ENCODE results near the gene PNMT. TPM values are rescaled to one million over a fixed set of nuclear protein-coding genes. Genes with fewer than 3 reads are reported as not detected.

The PNMT gene
- total RNA-seq, 1 experiment from 2014 or later: not detected

DNA sequence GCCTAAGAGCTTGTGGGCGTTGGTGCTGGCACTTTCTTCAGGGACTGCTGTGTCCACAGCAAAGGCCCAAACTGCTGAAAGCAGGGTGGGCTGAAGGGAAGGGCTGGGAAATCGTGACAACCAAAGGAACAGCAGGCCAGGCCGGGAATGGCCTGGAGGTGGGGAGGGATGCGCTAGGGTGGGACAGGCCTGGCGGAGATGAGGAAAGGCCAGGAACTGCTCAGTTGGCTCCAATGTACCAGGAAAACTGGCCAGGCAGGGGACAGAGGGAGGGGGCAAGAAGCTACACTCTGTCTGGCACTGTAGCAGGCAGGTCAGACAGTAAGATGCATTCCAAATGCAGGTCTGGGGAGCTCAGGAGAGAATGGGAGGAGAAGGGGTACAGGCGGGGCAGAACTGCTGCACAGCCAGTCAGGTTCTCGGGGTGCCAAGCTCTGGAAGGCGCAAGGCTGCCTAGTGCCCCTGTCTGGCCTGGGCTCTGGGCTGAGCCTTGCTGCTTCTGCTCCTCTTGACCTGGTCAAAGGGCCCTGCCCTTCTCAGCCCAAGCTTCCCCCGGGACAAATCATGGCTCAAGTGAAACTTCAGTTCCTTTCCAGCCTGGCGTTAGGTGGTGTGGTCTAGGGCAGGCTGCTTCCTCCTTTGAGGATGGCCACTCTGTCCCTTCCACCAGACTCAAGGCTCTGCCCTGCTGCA is 7.3 kb downstream of the PNMT start:
- Histone ChIP-seq H2AFZ (ENCODE audit: low read length) (no peak overlapping the region), H3K79me2 (ENCODE audit: low read length) (no peaks in the 10 kb centered on the region), H3K27ac (ENCODE audit: low read length) (peak overlapping the region; percentile 67), H3K27me3 (ENCODE audit: low read length) (no peaks in the 10 kb centered on the region), H3K4me1 (ENCODE audit: low read length) (peaks cover 70% of the 10 kb centered on the region), H3K4me2 (ENCODE audit: low read depth, low read length, poor library complexity, severe bottlenecking) (peak overlapping the region; percentile 61), H4K20me1 (ENCODE audit: insufficient read depth, low read depth, low read length) (no peaks in the 10 kb centered on the region), H3K9ac (ENCODE audit: low read length) (peak overlapping the region; percentile 45), H3K9me2 (replicated peaks; ENCODE audit: insufficient read depth, low read length) (no peaks in the 10 kb centered on the region), H3K4me3 (ENCODE audit: low read length) (no peak overlapping the region), H3K9me3 (ENCODE audit: low read length) (no peaks in the 10 kb centered on the region), H3K36me3 (ENCODE audit: insufficient read depth, low read length) (no peaks in the 10 kb centered on the region)
- DNase-seq: no peak

DNA sequence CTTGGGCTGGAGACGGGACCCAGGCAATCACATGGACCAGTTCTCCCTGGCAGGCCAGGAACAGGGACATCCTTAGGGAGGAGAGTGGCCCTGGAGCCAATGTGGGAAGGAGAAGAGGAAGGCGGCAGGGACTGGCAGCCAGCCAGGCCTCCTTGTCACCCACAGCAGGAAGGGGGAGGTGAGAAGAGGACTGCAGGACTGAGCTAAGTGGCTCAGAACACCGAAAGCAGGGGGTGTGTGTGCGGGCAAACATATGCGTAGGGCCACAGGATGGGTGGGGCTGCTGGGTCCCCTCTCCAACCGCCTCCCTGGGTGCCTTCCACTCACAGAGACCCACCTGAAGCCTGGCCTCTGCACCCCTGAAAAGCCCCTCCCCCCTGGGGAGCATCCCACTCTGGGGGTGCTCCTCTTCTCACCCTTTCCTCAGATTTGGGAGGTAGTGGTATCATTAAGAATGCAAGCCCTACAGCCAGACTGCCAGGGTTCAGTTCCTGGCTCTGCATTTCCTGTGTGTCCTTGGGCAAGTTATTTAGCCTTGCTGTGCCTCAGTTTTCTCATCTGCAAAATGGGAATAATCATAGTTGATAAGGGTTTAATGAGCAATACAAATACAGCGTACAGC is 8.1 kb downstream of the PNMT start:
- Histone ChIP-seq H3K27me3 (ENCODE audit: low read length) (no peaks in the 10 kb centered on the region), H3K4me2 (ENCODE audit: low read depth, low read length, poor library complexity, severe bottlenecking) (no peak overlapping the region), H3K36me3 (ENCODE audit: insufficient read depth, low read length) (no peaks in the 10 kb centered on the region), H3K9ac (ENCODE audit: low read length) (peak overlapping the region; percentile 45), H3K9me3 (ENCODE audit: low read length) (no peaks in the 10 kb centered on the region), H4K20me1 (ENCODE audit: insufficient read depth, low read depth, low read length) (no peaks in the 10 kb centered on the region), H3K4me1 (ENCODE audit: low read length) (peaks cover 73% of the 10 kb centered on the region), H3K27ac (ENCODE audit: low read length) (peak overlapping the region; percentile 67), H3K79me2 (ENCODE audit: low read length) (no peaks in the 10 kb centered on the region), H3K9me2 (replicated peaks; ENCODE audit: insufficient read depth, low read length) (no peaks in the 10 kb centered on the region), H3K4me3 (ENCODE audit: low read length) (no peak overlapping the region), H2AFZ (ENCODE audit: low read length) (no peak overlapping the region)
- peak; percentile 60 for DNase-seq

DNA sequence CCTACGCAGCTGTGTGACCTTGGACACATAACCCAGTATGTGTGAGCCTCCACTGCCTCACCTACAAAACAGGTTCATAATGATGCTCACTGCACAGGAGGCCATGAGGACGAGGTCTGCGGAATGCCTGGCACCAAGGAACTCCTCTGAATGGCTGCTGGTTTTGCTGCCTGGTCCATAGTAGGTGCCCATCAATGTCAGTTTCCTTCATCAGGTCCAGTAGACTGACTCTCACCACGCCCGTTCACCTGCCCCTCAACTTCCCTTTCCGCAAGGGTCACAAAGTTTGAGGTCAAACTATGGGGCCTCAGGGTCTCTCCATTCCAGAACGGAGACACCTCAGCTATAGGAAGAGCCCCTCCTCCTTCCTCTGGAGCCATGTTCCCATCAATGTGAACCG is 8.8 kb downstream of the PNMT start:
- Histone ChIP-seq H3K27ac (ENCODE audit: low read length) (no peak overlapping the region; the same call in 1 of the 2 replicates), H3K4me2 (ENCODE audit: low read depth, low read length, poor library complexity, severe bottlenecking) (peak overlapping the region; percentile 50), H2AFZ (ENCODE audit: low read length) (no peak overlapping the region), H3K36me3 (ENCODE audit: insufficient read depth, low read length) (no peaks in the 10 kb centered on the region), H3K9ac (ENCODE audit: low read length) (peak overlapping the region; percentile 37; the same call in 1 of the 2 replicates), H3K4me1 (ENCODE audit: low read length) (peaks cover 69% of the 10 kb centered on the region), H3K79me2 (ENCODE audit: low read length) (no peaks in the 10 kb centered on the region), H3K27me3 (ENCODE audit: low read length) (no peaks in the 10 kb centered on the region), H3K4me3 (ENCODE audit: low read length) (no peak overlapping the region), H4K20me1 (ENCODE audit: insufficient read depth, low read depth, low read length) (no peaks in the 10 kb centered on the region), H3K9me3 (ENCODE audit: low read length) (no peaks in the 10 kb centered on the region), H3K9me2 (replicated peaks; ENCODE audit: insufficient read depth, low read length) (no peaks in the 10 kb centered on the region)
- DNase-seq: no peak

DNA sequence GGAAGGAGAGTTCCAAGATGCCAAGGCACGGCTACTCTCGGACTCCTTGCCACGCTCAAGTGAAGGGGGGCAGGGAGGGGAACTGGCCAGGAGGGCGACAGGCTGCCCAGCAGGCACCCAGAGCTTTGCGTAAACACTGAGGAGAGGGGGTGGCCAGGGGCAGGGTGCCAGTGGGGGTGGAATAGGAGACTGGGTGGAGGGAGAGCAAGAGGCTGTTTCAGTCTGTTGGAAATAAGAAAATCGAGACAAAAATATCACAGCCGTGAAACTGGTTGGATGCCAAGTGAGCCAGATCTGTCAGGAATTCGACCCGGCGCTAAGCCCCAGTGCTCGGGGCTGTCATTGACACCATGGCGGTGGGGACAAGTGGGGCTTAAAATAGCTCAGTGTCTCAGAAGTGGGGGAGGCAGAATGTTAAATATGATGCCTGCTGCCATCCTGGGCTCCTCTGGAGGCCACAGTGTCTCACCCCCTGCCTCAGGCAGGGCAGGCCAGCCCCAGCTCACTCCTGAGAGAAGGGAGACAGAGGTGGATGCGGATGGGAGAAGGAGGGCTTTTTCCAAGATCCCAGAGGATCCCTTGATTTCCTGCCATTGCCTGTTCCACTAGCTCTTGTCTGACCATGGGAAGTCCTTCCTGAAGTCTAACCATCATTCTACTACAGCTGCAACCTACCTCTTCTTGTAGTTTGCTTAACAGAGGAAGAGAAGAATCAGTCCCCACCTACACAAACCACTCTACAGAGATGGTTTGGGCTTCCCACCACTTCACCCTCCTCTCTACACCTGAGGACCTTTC is 9.5 kb downstream of the PNMT start:
- no peaks in the 10 kb centered on the region for H3K27me3 ChIP-seq (ENCODE audit: low read length)
- no peaks in the 10 kb centered on the region for H3K9me2 ChIP-seq (replicated peaks; ENCODE audit: insufficient read depth, low read length)
- no peak for DNase-seq
- H3K9me3 ChIP-seq (ENCODE audit: low read length): no peaks in the 10 kb centered on the region
- H4K20me1 ChIP-seq (ENCODE audit: insufficient read depth, low read depth, low read length): no peaks in the 10 kb centered on the region
- no peaks in the 10 kb centered on the region for H3K36me3 ChIP-seq (ENCODE audit: insufficient read depth, low read length)
- H2AFZ ChIP-seq (ENCODE audit: low read length): no peak overlapping the region
- peak overlapping the region; percentile 50 for H3K4me2 ChIP-seq (ENCODE audit: low read depth, low read length, poor library complexity, severe bottlenecking)
- H3K79me2 ChIP-seq (ENCODE audit: low read length): no peaks in the 10 kb centered on the region
- no peak overlapping the region; the same call in 1 of the 2 replicates for H3K27ac ChIP-seq (ENCODE audit: low read length)
- no peak overlapping the region for H3K4me3 ChIP-seq (ENCODE audit: low read length)
- peaks cover 65% of the 10 kb centered on the region for H3K4me1 ChIP-seq (ENCODE audit: low read length)
- H3K9ac ChIP-seq (ENCODE audit: low read length): peak overlapping the region; percentile 37

DNA sequence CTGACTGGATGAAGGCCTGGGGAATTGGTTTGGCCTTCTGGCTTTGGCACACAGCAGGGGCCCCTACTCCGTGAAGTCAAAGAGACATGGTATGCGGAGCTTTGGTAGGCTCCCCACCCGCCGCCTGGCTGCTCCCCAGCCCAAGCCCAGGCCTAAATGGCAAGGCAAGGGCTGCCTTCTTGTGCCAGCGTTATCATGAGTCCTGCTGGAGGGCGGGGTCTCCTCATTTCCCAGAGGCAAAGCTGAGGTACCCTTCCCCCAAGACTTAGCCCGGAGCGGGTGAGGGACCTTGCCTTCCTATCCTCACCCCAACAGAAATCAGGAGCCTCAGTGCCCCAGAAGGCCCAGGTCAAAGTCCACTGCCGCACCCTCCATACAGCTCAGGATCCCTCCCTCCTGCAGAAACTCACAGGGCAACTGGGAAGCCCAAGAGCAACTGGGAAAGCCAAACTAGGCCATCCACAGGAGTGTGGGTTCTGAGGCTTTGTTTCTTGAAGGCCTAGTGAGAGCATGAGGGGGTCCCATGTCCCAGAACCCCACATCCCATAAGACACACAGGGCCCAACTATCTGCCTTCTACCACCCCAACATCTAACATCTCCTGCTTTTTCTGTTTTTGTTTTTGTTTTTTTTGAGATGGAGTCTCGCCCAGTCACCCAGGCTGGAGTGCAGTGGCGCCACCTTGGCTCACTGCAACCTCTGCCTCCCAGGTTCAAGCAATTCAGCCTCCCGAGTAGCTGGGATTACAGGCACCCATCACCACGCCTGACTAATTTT is 10.3 kb downstream of the PNMT start:
- no peak for DNase-seq
- H3K27ac ChIP-seq (ENCODE audit: low read length): no peak overlapping the region
- no peak overlapping the region for H3K4me2 ChIP-seq (ENCODE audit: low read depth, low read length, poor library complexity, severe bottlenecking)
- no peaks in the 10 kb centered on the region for H3K79me2 ChIP-seq (ENCODE audit: low read length)
- no peaks in the 10 kb centered on the region for H3K9me2 ChIP-seq (replicated peaks; ENCODE audit: insufficient read depth, low read length)
- H2AFZ ChIP-seq (ENCODE audit: low read length): no peak overlapping the region
- no peak overlapping the region for H3K4me3 ChIP-seq (ENCODE audit: low read length)
- H3K36me3 ChIP-seq (ENCODE audit: insufficient read depth, low read length): no peaks in the 10 kb centered on the region
- peaks cover 63% of the 10 kb centered on the region for H3K4me1 ChIP-seq (ENCODE audit: low read length)
- H4K20me1 ChIP-seq (ENCODE audit: insufficient read depth, low read depth, low read length): no peaks in the 10 kb centered on the region
- H3K9ac ChIP-seq (ENCODE audit: low read length): no peak overlapping the region; the same call in 1 of the 2 replicates
- H3K9me3 ChIP-seq (ENCODE audit: low read length): no peaks in the 10 kb centered on the region
- H3K27me3 ChIP-seq (ENCODE audit: low read length): no peaks in the 10 kb centered on the region

DNA sequence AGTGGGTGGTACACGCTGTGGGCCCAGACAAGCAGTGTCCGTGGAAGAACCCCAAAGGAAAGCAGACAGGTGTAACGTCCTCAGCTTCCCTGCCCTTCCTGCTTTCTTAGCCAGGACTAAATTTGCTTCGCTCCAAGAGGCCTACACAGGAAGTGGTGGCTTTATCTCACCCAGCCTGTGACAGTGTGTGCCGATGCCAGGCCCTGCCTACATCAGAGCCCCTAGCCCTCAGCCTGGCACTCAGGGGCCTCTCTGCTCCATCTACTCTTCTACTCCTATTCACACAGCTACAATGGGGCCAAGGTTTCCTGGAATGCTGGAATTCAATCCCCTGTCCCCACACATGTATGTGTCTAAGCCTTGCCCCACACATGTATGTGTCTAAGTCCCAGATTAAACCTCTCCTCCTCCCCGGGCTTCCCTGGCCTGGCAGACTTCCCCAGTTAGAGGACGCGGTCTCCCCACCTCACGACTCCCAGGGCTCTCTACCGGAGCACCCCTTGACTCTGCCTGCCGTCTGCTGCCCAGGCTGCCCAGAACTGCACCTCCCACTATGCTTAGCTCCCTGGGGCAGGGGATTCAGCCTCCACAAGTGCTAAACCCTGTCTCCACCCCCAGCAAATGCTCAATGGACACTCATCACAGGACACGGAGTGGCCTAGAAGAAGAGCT is 11.4 kb downstream of the PNMT start:
- no peaks in the 10 kb centered on the region for H3K27me3 ChIP-seq (ENCODE audit: low read length)
- peaks cover 52% of the 10 kb centered on the region for H3K4me1 ChIP-seq (ENCODE audit: low read length)
- DNase-seq: no peak
- no peaks in the 10 kb centered on the region for H4K20me1 ChIP-seq (ENCODE audit: insufficient read depth, low read depth, low read length)
- peak overlapping the region; percentile 12 for H3K4me2 ChIP-seq (ENCODE audit: low read depth, low read length, poor library complexity, severe bottlenecking)
- no peak overlapping the region for H2AFZ ChIP-seq (ENCODE audit: low read length)
- no peaks in the 10 kb centered on the region for H3K36me3 ChIP-seq (ENCODE audit: insufficient read depth, low read length)
- H3K27ac ChIP-seq (ENCODE audit: low read length): no peak overlapping the region; the same call in 1 of the 2 replicates
- no peaks in the 10 kb centered on the region for H3K79me2 ChIP-seq (ENCODE audit: low read length)
- H3K9ac ChIP-seq (ENCODE audit: low read length): peak overlapping the region; percentile 36; the same call in 1 of the 2 replicates
- no peak overlapping the region for H3K4me3 ChIP-seq (ENCODE audit: low read length)
- H3K9me2 ChIP-seq (replicated peaks; ENCODE audit: insufficient read depth, low read length): no peaks in the 10 kb centered on the region
- no peaks in the 10 kb centered on the region for H3K9me3 ChIP-seq (ENCODE audit: low read length)

DNA sequence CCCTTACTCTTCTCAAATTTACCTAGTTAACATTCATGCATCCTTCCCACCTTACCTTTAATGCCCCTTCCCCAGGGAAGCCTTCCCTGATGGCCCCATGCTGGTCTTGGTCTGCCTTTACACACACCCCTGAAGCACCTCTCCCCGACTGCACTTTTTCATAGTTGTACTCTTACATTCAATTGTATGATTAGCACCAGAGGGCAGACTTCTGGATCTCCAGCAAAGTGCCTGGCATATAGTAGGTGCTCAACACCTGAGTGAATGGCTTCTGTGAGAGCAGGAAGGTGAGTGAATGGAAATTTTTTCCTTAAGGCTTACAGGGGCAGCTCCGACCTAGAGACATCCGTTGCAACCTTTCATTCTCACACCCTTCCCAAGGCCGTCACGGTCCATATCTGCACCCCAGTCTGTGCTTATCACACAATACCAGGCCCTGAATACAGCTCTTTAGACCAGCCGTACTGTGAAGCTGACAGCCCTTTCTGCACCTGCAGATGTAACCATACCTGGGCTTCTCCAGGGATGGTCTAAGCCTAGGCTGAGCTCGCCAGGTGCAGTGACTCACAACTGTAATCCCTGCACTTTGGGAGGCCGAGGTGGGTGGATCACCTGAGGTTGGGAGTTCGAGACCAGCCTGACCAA is 15.2 kb downstream of the PNMT start:
- H3K36me3 ChIP-seq (ENCODE audit: insufficient read depth, low read length): no peaks in the 10 kb centered on the region
- no peaks in the 10 kb centered on the region for H3K79me2 ChIP-seq (ENCODE audit: low read length)
- H3K4me1 ChIP-seq (ENCODE audit: low read length): peaks cover 27% of the 10 kb centered on the region
- no peaks in the 10 kb centered on the region for H3K9me2 ChIP-seq (replicated peaks; ENCODE audit: insufficient read depth, low read length)
- H3K4me2 ChIP-seq (ENCODE audit: low read depth, low read length, poor library complexity, severe bottlenecking): no peak overlapping the region
- H3K9ac ChIP-seq (ENCODE audit: low read length): no peak overlapping the region
- H4K20me1 ChIP-seq (ENCODE audit: insufficient read depth, low read depth, low read length): no peaks in the 10 kb centered on the region
- H3K27me3 ChIP-seq (ENCODE audit: low read length): no peaks in the 10 kb centered on the region
- H3K9me3 ChIP-seq (ENCODE audit: low read length): no peaks in the 10 kb centered on the region
- DNase-seq: no peak
- no peak overlapping the region for H2AFZ ChIP-seq (ENCODE audit: low read length)
- H3K27ac ChIP-seq (ENCODE audit: low read length): no peak overlapping the region
- H3K4me3 ChIP-seq (ENCODE audit: low read length): no peak overlapping the region

Measured in Karpas-422 (cell line).